K562 (cell line): ENCODE data around the gene MIEN1. TPM values are rescaled to one million over a fixed set of nuclear protein-coding genes. Genes with fewer than 3 reads are reported as not detected.

Experiments used
- ATAC-seq: fragments of 200-7000 bp; cut with Tn5 transposase; 3 replicates; pipeline ENCODE4 v1.9.1; 2020; ENCODE audit warnings: moderate library complexity
- BruUV-seq: library from RNA; stranded (reverse); fragments of 400-500 nt; replicated peaks from 2 replicates; lab custom pipeline; 2021; lab: Mats Ljungman, UMichigan
- CTCF ChIA-PET: fragments of 300-600 bp; formaldehyde crosslinking; extraction: SDS; loops from one replicate; lab custom pipeline; 2021; ENCODE audit warnings: low intra/inter-chr PET ratio; lab: Yijun Ruan, JAX
- POLR2A ChIA-PET: fragments of 300-600, 350-650 bp; sonication (Branson Sonifier 250); formaldehyde crosslinking; extraction: SDS; loops from one replicate; lab custom pipeline; 2021; ENCODE audit warnings: antibody characterized with exemption, inconsistent platforms; lab: Yijun Ruan, JAX
- DNase-seq, 4 experiments: peaks; one replicate each; pipeline versions ENCODE4 v3.0.0 to v3.0.0-alpha.2; 2011 to 2018; ENCODE audit warnings: low spot score in 3 of 4, mixed read lengths in 3 of 4; ENCODE audit errors: extremely low read depth in 1 of 4
- FAIRE-seq: peaks from 2 replicates; lab custom pipeline; 2011; peaks lifted over from hg19 to GRCh38; lab: Jason Lieb, UNC
- H2AFZ ChIP-seq: 2 replicates; pipeline ENCODE4 v1.6.0; 2011; ENCODE audit warnings: low read depth, low read length, control low read depth, inconsistent platforms
- H3K27ac ChIP-seq: fragments of 200-600 bp; 3 replicates; pipeline ENCODE4 v1.8.0; 2011; ENCODE audit warnings: low read depth, mild to moderate bottlenecking, control low read depth, inconsistent platforms, low read length, moderate library complexity, mixed read lengths; ENCODE audit errors: extremely low read depth
- H3K27me3 ChIP-seq, 2 experiments: fragments of 300-600 bp in 1 of 2; 2 replicates in 1 of 2; 3 replicates in 1 of 2; pipeline versions ENCODE4 v1.6.0 to v1.8.0; 2011; ENCODE audit warnings: inconsistent platforms in 2 of 2, low read length in 2 of 2, mild to moderate bottlenecking in 1 of 2, mixed read lengths in 1 of 2, moderate library complexity in 1 of 2; ENCODE audit not compliant: control insufficient read depth in 2 of 2, insufficient read depth in 2 of 2
- H3K36me3 ChIP-seq: fragments of 300-600 bp; 3 replicates; pipeline ENCODE4 v1.8.0; 2011; ENCODE audit warnings: mild to moderate bottlenecking, low read length, inconsistent platforms; ENCODE audit not compliant: control insufficient read depth, insufficient read depth
- H3K4me1 ChIP-seq, 2 experiments: fragments of 200-600 bp in 1 of 2; replicated peaks in 1 of 2; 2 replicates in 1 of 2; 3 replicates in 1 of 2; pipeline versions ENCODE4 v1.5.1 to v1.8.0; 2011; ENCODE audit warnings: inconsistent platforms in 2 of 2, low read length in 2 of 2, mild to moderate bottlenecking in 1 of 2, mixed read lengths in 1 of 2, moderate library complexity in 1 of 2; ENCODE audit not compliant: control insufficient read depth in 2 of 2, insufficient read depth in 2 of 2
- H3K4me2 ChIP-seq: 2 replicates; pipeline ENCODE4 v1.6.1; 2011; ENCODE audit warnings: low read length, control low read depth, inconsistent platforms, mixed read lengths; ENCODE audit not compliant: insufficient read depth
- H3K4me3 ChIP-seq: fragments of 200-600 bp; sonication (generic), shearing (Covaris generic); 2 replicates; pipeline ENCODE4 v1.5.1; 2016; ENCODE audit warnings: control low read depth, inconsistent platforms
- H3K79me2 ChIP-seq: fragments of 200-600 bp; 3 replicates; pipeline ENCODE4 v1.8.0; 2011; ENCODE audit warnings: low read length, inconsistent platforms; ENCODE audit not compliant: control insufficient read depth, insufficient read depth
- H3K9ac ChIP-seq, 2 experiments: 2 replicates each; pipeline versions ENCODE4 v1.6.0 to v1.6.1; 2011; ENCODE audit warnings: low read depth in 2 of 2, low read length in 2 of 2, control low read depth in 1 of 2, inconsistent platforms in 1 of 2, mild to moderate bottlenecking in 1 of 2, mixed read lengths in 1 of 2; ENCODE audit not compliant: insufficient read depth in 1 of 2
- H3K9me1 ChIP-seq: one replicate; pipeline ENCODE4 v1.6.0; 2011; ENCODE audit warnings: inconsistent platforms, mild to moderate bottlenecking, low read length, moderate library complexity; ENCODE audit not compliant: control insufficient read depth, insufficient read depth
- H3K9me3 ChIP-seq: replicated peaks from 2 replicates; pipeline ENCODE4 v1.5.1; 2011; ENCODE audit warnings: low read depth, low read length, inconsistent platforms; ENCODE audit not compliant: control insufficient read depth, insufficient read depth
- H4K20me1 ChIP-seq: replicated peaks from 2 replicates; pipeline ENCODE4 v1.6.1; 2011; ENCODE audit warnings: low read length, inconsistent platforms, mixed read lengths; ENCODE audit not compliant: control insufficient read depth, insufficient read depth
- GTF2E2 ChIP-seq: fragments of 200-800 bp; sonication (Bioruptor generic); IDR thresholded peaks from 2 replicates; pipeline ENCODE4 v1.6.1; 2016; ENCODE audit warnings: missing genetic modification characterization, missing compliant biosample characterization
- HCFC1 ChIP-seq: IDR thresholded peaks from 2 replicates; pipeline ENCODE4 v1.6.1; 2012; ENCODE audit warnings: low read depth, low read length, improper control_type of control experiment
- HNRNPUL1 ChIP-seq: fragments of 200-400 bp; formaldehyde crosslinking; IDR thresholded peaks from 2 replicates; pipeline ENCODE4 v1.6.1; 2017; ENCODE audit warnings: low read length
- NR2C1 ChIP-seq, 2 experiments: fragments of 450-650 bp; IDR thresholded peaks; 2 replicates each; pipeline ENCODE4 v1.6.1; 2017; ENCODE audit warnings: mild to moderate bottlenecking in 2 of 2, antibody characterized with exemption in 1 of 2, inconsistent platforms in 1 of 2, missing compliant biosample characterization in 1 of 2, missing genetic modification characterization in 1 of 2
- RBM39 ChIP-seq: fragments of 200-400 bp; formaldehyde crosslinking; optimal IDR thresholded peaks from 2 replicates; pipeline ENCODE3; 2018; ENCODE audit warnings: low read depth, low read length
- YBX1 ChIP-seq: fragments of 450-650 bp; IDR thresholded peaks from 2 replicates; pipeline ENCODE4 v1.7.1; 2016; ENCODE audit warnings: mild to moderate bottlenecking
- YY1 ChIP-seq, 3 experiments: IDR thresholded peaks; 2 replicates each; pipeline ENCODE4 v1.6.1; 2011; ENCODE audit warnings: low read length in 2 of 3, mild to moderate bottlenecking in 2 of 3, moderate library complexity in 2 of 3, borderline replicate concordance in 1 of 3, control low read depth in 1 of 3, low read depth in 1 of 3; ENCODE audit not compliant: insufficient read depth in 3 of 3, insufficient replicate concordance in 2 of 3, control insufficient read depth in 1 of 3, insufficient read length in 1 of 3; ENCODE audit errors: extremely low read depth in 1 of 3
- ZNF507 ChIP-seq: conservative IDR thresholded peaks from 2 replicates; pipeline ENCODE4 v1.6.1; 2017; ENCODE audit warnings: missing genetic modification characterization, missing compliant biosample characterization
- ZNF589 ChIP-seq: fragments of 200-800 bp; sonication (Bioruptor generic); IDR thresholded peaks from 2 replicates; pipeline ENCODE4 v1.6.1; 2016; ENCODE audit warnings: low read depth, missing genetic modification characterization, missing compliant biosample characterization
- ZNF644 ChIP-seq: fragments of 200-800 bp; sonication (Bioruptor generic); IDR thresholded peaks from 2 replicates; pipeline ENCODE4 v1.6.1; 2016; ENCODE audit warnings: low read depth, missing genetic modification characterization, missing compliant biosample characterization
- ZSCAN32 ChIP-seq: fragments of 450-650 bp; formaldehyde crosslinking; IDR thresholded peaks from 2 replicates; pipeline ENCODE4 v1.4.0; 2020; ENCODE audit warnings: mild to moderate bottlenecking, moderate library complexity
- WGBS: fragments of 100-300 bp; shearing (Covaris generic); methylation state at CpG from one replicate; pipeline ENCODE4 v1.1.6; 2016; ENCODE audit warnings: low coverage, mixed read lengths; ENCODE audit not compliant: insufficient coverage; ENCODE audit errors: missing lambda C conversion rate; 5-methylcytosine and 5-hydroxymethylcytosine counted together
- in situ Hi-C: fragments of 300-500 bp; cut with MboI; formaldehyde crosslinking; loops from 4 replicates; pipeline ENCODE4 v1.15.0; 2018; ENCODE audit warnings: inconsistent platforms, mixed read lengths
- intact Hi-C: fragments of 100-400 bp; cut with micrococcal nuclease; formaldehyde crosslinking; loops from 2 replicates; pipeline ENCODE4 v1.14.2; 2022
- polyA plus RNA-seq, 8 experiments: library from polyadenylated mRNA; depleted of rRNA in 4 of 8; stranded (reverse) in 5 of 8; unstranded in 3 of 8; fragments of >200 nt; fragmentation: Nextera tagmentation in 2 of 8; fragmentation: Illumina TruSeq in 1 of 8; extraction: Ambion mirVana in 2 of 8; extraction: Trizol in 1 of 8; gene quantifications; 2 replicates each; pipeline versions ENCODE4 v1.2.1 to v1.2.3, GENCODE V29; 2011 to 2014; ENCODE audit warnings: inconsistent platforms in 1 of 8, missing spikeins in 1 of 8
- total RNA-seq, 7 experiments: library from RNA; depleted of rRNA in 6 of 7; stranded (reverse); fragments of >200 nt in 6 of 7; fragmentation: Illumina TruSeq in 2 of 7; extraction: Trizol in 2 of 7; gene quantifications; 2 replicates each; pipeline versions ENCODE4 v1.2.1 to v1.2.3, GENCODE V29; 2011 to 2021; ENCODE audit warnings: low replicate concordance in 1 of 7
- TF ChIP-seq, protein P1 (sequence below): sonication (generic); formaldehyde crosslinking; IDR thresholded peaks from 2 replicates; pipeline ENCODE4 v1.8.0; 2022; ENCODE audit warnings: mild to moderate bottlenecking, missing genetic modification reagents
- TF ChIP-seq, protein P2 (sequence below): fragments of 150-350 bp; conservative IDR thresholded peaks from 2 replicates; pipeline ENCODE4 v1.6.1; 2014; ENCODE audit warnings: low read length
- TF ChIP-seq, protein P3 (sequence below), 2 experiments: IDR thresholded peaks; 2 replicates each; pipeline ENCODE4 v1.6.1; 2011; ENCODE audit warnings: borderline replicate concordance in 1 of 2, control low read depth in 1 of 2, low read depth in 1 of 2, low read length in 1 of 2, mild to moderate bottlenecking in 1 of 2, mixed read lengths in 1 of 2, moderate library complexity in 1 of 2; ENCODE audit not compliant: insufficient read depth in 1 of 2, insufficient read length in 1 of 2, poor library complexity in 1 of 2, severe bottlenecking in 1 of 2; ENCODE audit errors: extremely low read depth in 1 of 2

MIEN1 gene
- total and polyA plus RNA-seq, 9 of the 15 experiments (the other 6 are each of a cell fraction or from before 2014, with no cell fraction given) = 61.3 to 142 (median 78.9) TPM

DNA sequence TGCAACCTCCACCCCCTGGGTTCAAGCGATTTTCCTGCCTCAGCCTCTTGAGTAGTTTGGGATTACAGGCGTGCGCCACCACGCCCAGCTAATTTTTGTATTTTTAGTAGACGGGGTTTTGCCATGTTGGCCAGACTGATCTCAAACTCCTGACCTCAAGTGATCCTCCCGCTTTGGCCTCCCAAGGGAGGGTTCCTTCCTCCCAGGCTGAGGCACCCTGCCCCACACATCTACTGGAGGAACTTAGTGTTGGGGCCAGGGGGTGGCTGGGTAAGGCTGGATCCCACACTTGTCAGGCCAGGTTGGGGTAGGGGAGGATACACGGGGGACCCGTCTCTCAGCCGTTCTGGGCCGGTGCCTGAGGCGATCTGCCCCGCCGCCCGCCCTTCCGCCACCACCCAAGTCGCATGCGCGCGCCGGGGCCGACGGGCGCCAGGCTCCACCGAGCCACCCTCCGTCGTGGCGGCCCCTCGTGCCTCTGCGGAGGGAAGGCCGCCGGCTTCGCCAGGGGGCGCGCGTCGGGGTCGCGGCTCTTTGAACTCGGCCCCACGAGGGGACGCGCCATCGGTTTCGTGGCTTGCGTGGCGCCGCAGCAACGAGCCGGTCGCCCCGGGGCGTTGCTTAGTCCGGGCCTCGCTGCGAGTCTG is 23.3 kb upstream of the MIEN1 start:
- Histone ChIP-seq H3K9ac (peak overlapping the region; percentile 67 to 98; a peak in 3 of 4 replicates), H3K9me1 (no peaks in the 10 kb centered on the region), H3K79me2 (no peaks in the 10 kb centered on the region), H3K36me3 (no peaks in the 10 kb centered on the region), H3K4me2 (peak overlapping the region; percentile 49), H3K9me3 (no peaks in the 10 kb centered on the region), H2AFZ (peak overlapping the region; percentile 85), H3K27ac (peak overlapping the region; percentile 64), H3K27me3 (peaks cover 0 to 6% of the 10 kb centered on the region in 2 experiments; a peak in 1 of 5 replicates), H3K4me3 (peak overlapping the region; percentile 53), H3K4me1 (peaks cover 9 to 43% of the 10 kb centered on the region in 2 experiments; a peak in 4 of 5 replicates), H4K20me1 (no peaks in the 10 kb centered on the region)
- in situ Hi-C loops (no loop called here), intact Hi-C loops (loop anchor here (1.0 to 5.0 kb wide), 2 partner anchors 81 to 131 kb away; no protein-coding TSS in a partner anchor)
- no TSS peak for BruUV-seq
- ChIA-PET POLR2A (interaction anchor here (0.7 to 1.8 kb wide), 4 partner anchors 9 to 201 kb away, joined by 3 to 6 read pairs (median 4); partner anchors contain the start of gene PGAP3), CTCF (interaction anchor here (0.6 to 6.1 kb wide), 7 partner anchors 23 to 723 kb away, joined by 3 to 118 read pairs (median 6); partner anchors contain the start of gene MIEN1)
- DNase-seq (peak in 2 of 4 experiments; percentile 84 to 86), ATAC-seq (peak; percentile 46), FAIRE-seq (no peak)
- 23% methylated on average over 46 of the region's 55 CpGs for WGBS
- no peak for TF ChIP-seq YY1 (IDR thresholded peaks at IDR 0.05; ENCODE audit: borderline replicate concordance in 1 of 3, control insufficient read depth in 1 of 3, extremely low read depth in 1 of 3, insufficient read depth in 3 of 3, insufficient read length in 1 of 3, insufficient replicate concordance in 2 of 3, low read depth in 1 of 3, low read length in 2 of 3)
- TF ChIP-seq HNRNPUL1 = no peak
- TF ChIP-seq, protein P1, sequence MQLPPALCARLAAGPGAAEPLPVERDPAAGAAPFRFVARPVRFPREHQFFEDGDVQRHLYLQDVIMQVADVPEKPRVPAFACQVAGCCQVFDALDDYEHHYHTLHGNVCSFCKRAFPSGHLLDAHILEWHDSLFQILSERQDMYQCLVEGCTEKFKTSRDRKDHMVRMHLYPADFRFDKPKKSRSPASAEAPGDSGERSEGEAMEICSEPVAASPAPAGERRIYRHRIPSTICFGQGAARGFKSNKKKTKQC (CRISPR knock-in tag) = no peak
- 0 out of 2 replicates have a peak, but pooled peaks have one; percentile 7 for TF ChIP-seq ZNF644 (tag)
- no peak for TF ChIP-seq YBX1
- no peak for TF ChIP-seq ZNF507 (tag)
- no peak for TF ChIP-seq ZSCAN32 (CRISPR knock-in tag)
- TF ChIP-seq HCFC1 = no peak
- TF ChIP-seq, protein P2, sequence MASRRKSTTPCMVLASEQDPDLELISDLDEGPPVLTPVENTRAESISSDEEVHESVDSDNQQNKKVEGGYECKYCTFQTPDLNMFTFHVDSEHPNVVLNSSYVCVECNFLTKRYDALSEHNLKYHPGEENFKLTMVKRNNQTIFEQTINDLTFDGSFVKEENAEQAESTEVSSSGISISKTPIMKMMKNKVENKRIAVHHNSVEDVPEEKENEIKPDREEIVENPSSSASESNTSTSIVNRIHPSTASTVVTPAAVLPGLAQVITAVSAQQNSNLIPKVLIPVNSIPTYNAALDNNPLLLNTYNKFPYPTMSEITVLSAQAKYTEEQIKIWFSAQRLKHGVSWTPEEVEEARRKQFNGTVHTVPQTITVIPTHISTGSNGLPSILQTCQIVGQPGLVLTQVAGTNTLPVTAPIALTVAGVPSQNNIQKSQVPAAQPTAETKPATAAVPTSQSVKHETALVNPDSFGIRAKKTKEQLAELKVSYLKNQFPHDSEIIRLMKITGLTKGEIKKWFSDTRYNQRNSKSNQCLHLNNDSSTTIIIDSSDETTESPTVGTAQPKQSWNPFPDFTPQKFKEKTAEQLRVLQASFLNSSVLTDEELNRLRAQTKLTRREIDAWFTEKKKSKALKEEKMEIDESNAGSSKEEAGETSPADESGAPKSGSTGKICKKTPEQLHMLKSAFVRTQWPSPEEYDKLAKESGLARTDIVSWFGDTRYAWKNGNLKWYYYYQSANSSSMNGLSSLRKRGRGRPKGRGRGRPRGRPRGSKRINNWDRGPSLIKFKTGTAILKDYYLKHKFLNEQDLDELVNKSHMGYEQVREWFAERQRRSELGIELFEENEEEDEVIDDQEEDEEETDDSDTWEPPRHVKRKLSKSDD = no peak
- TF ChIP-seq NR2C1 (IDR thresholded peaks at IDR 0.05) = no peak
- TF ChIP-seq NR2C1 (tag; IDR thresholded peaks at IDR 0.05) = no peak
- TF ChIP-seq, protein P3, sequence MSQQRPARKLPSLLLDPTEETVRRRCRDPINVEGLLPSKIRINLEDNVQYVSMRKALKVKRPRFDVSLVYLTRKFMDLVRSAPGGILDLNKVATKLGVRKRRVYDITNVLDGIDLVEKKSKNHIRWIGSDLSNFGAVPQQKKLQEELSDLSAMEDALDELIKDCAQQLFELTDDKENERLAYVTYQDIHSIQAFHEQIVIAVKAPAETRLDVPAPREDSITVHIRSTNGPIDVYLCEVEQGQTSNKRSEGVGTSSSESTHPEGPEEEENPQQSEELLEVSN (IDR thresholded peaks at IDR 0.05; ENCODE audit: borderline replicate concordance in 1 of 2, extremely low read depth in 1 of 2, insufficient read depth in 1 of 2, insufficient read length in 1 of 2, low read depth in 1 of 2, low read length in 1 of 2, poor library complexity in 1 of 2, severe bottlenecking in 1 of 2) = peak in 1 of 2 experiments; percentile 81
- no peak for TF ChIP-seq GTF2E2 (tag)
- peak; percentile 90; the same call in 1 of the 2 replicates for TF ChIP-seq ZNF589 (CRISPR knock-in tag)
- TF ChIP-seq RBM39 = no peak
